ENCODE data around the gene PRKCQ. TPM values are rescaled to one million over a fixed set of nuclear protein-coding genes. Genes with fewer than 3 reads are reported as not detected.

PRKCQ gene
- total and polyA plus RNA-seq, 2 experiments from 2014 or later: 0.43 to 0.97 TPM

- Histone ChIP-seq H3K27ac (no peak overlapping the region), H3K4me3 (no peak overlapping the region), H3K9me3 (ENCODE audit: low read depth) (no peaks in the 10 kb centered on the region), H2AFZ (no peak overlapping the region), H3K27me3 (no peaks in the 10 kb centered on the region), H3K79me2 (no peaks in the 10 kb centered on the region), H3K4me1 (ENCODE audit: insufficient read depth) (no peaks in the 10 kb centered on the region), H4K20me1 (ENCODE audit: insufficient read depth, poor library complexity, severe bottlenecking) (no peaks in the 10 kb centered on the region), H3K9me2 (replicated peaks; ENCODE audit: insufficient read depth) (no peaks in the 10 kb centered on the region), H3K4me2 (no peak overlapping the region), H3K36me3 (replicated peaks; ENCODE audit: insufficient read depth, low read depth) (no peaks in the 10 kb centered on the region)
- no peak for DNase-seq (ENCODE audit: low spot score)
- TF ChIP-seq CTCF (IDR thresholded peaks at IDR 0.05; ENCODE audit: poor library complexity) (no peak), EZH2phosphoT487 (IDR thresholded peaks at IDR 0.05; ENCODE audit: low read depth, severe bottlenecking, unreplicated experiment) (no peak), EZH2 (IDR thresholded peaks at IDR 0.05; ENCODE audit: borderline replicate concordance) (no peak)
- 88% methylated on average over 5 of the region's 5 CpGs for WGBS (ENCODE audit: low lambda C conversion rate, missing lambda C conversion rate)
Observed at GRCh38 chr10:6457376-6457775, 122.7 kb downstream of the PRKCQ start.

- Histone ChIP-seq H3K9me2 (replicated peaks; ENCODE audit: insufficient read depth) (no peaks in the 10 kb centered on the region), H3K4me1 (ENCODE audit: insufficient read depth) (no peaks in the 10 kb centered on the region), H3K4me3 (no peak overlapping the region), H2AFZ (no peak overlapping the region), H3K79me2 (no peaks in the 10 kb centered on the region), H4K20me1 (ENCODE audit: insufficient read depth, poor library complexity, severe bottlenecking) (no peaks in the 10 kb centered on the region), H3K4me2 (no peak overlapping the region), H3K27me3 (no peaks in the 10 kb centered on the region), H3K27ac (no peak overlapping the region), H3K36me3 (replicated peaks; ENCODE audit: insufficient read depth, low read depth) (no peaks in the 10 kb centered on the region), H3K9me3 (ENCODE audit: low read depth) (no peaks in the 10 kb centered on the region)
- TF ChIP-seq EZH2phosphoT487 (IDR thresholded peaks at IDR 0.05; ENCODE audit: low read depth, severe bottlenecking, unreplicated experiment) (no peak), CTCF (IDR thresholded peaks at IDR 0.05; ENCODE audit: poor library complexity) (no peak), EZH2 (IDR thresholded peaks at IDR 0.05; ENCODE audit: borderline replicate concordance) (no peak)
- DNase-seq (ENCODE audit: low spot score): no peak
- WGBS (ENCODE audit: low lambda C conversion rate, missing lambda C conversion rate): 97% methylated on average over 1 of the region's 1 CpG
Observed at GRCh38 chr10:6456067-6456466, 124.0 kb downstream of the PRKCQ start.

GRCh38 chr10:6455592-6455991 is 124.5 kb downstream of the PRKCQ start:
- no peak overlapping the region for H2AFZ ChIP-seq
- DNase-seq (ENCODE audit: low spot score): no peak
- H3K4me2 ChIP-seq: no peak overlapping the region
- no peak overlapping the region for H3K4me3 ChIP-seq
- H3K36me3 ChIP-seq (replicated peaks; ENCODE audit: insufficient read depth, low read depth): no peaks in the 10 kb centered on the region
- WGBS (ENCODE audit: low lambda C conversion rate, missing lambda C conversion rate): 74% methylated on average over 1 of the region's 1 CpG
- no peaks in the 10 kb centered on the region for H3K4me1 ChIP-seq (ENCODE audit: insufficient read depth)
- no peaks in the 10 kb centered on the region for H3K9me3 ChIP-seq (ENCODE audit: low read depth)
- no peaks in the 10 kb centered on the region for H4K20me1 ChIP-seq (ENCODE audit: insufficient read depth, poor library complexity, severe bottlenecking)
- H3K79me2 ChIP-seq: no peaks in the 10 kb centered on the region
- H3K27ac ChIP-seq: no peak overlapping the region
- H3K9me2 ChIP-seq (replicated peaks; ENCODE audit: insufficient read depth): no peaks in the 10 kb centered on the region
- no peak for TF ChIP-seq EZH2phosphoT487 (IDR thresholded peaks at IDR 0.05; ENCODE audit: low read depth, severe bottlenecking, unreplicated experiment)
- TF ChIP-seq EZH2 (IDR thresholded peaks at IDR 0.05; ENCODE audit: borderline replicate concordance): no peak
- no peak for TF ChIP-seq CTCF (IDR thresholded peaks at IDR 0.05; ENCODE audit: poor library complexity)
- no peaks in the 10 kb centered on the region for H3K27me3 ChIP-seq

- TF ChIP-seq EZH2phosphoT487 (IDR thresholded peaks at IDR 0.05; ENCODE audit: low read depth, severe bottlenecking, unreplicated experiment): no peak
- TF ChIP-seq CTCF (IDR thresholded peaks at IDR 0.05; ENCODE audit: poor library complexity): no peak
- TF ChIP-seq EZH2 (IDR thresholded peaks at IDR 0.05; ENCODE audit: borderline replicate concordance): no peak
- 97% methylated on average over 8 of the region's 8 CpGs for WGBS (ENCODE audit: low lambda C conversion rate, missing lambda C conversion rate)
- no peak for DNase-seq (ENCODE audit: low spot score)
Observed at GRCh38 chr10:6446711-6447110, 133.4 kb downstream of the PRKCQ start.

More at GRCh38 chr10:6446711-6447110, 133.4 kb downstream of the PRKCQ start:
- Histone ChIP-seq H3K4me3 (no peak overlapping the region), H3K79me2 (no peaks in the 10 kb centered on the region), H3K27me3 (no peaks in the 10 kb centered on the region), H3K36me3 (replicated peaks; ENCODE audit: insufficient read depth, low read depth) (no peaks in the 10 kb centered on the region), H3K4me2 (no peak overlapping the region), H3K4me1 (ENCODE audit: insufficient read depth) (no peaks in the 10 kb centered on the region), H3K9me2 (replicated peaks; ENCODE audit: insufficient read depth) (no peaks in the 10 kb centered on the region), H3K9me3 (ENCODE audit: low read depth) (no peaks in the 10 kb centered on the region), H3K27ac (no peak overlapping the region), H2AFZ (no peak overlapping the region), H4K20me1 (ENCODE audit: insufficient read depth, poor library complexity, severe bottlenecking) (no peaks in the 10 kb centered on the region)

Measured in hepatocyte (in vitro differentiated cells).